Urothelium cell line (cell line): ENCODE data around the gene CAMK2G.
"Not testable (repeated sequence)": the region's sequence is repeated elsewhere in the genome, so short reads cannot be mapped to it uniquely, and the experiment has no call there.

Experiments
- DNase-seq: peaks from one replicate; pipeline ENCODE4 v3.0.0; 2011; ENCODE audit warnings: low spot score, mixed read lengths
- FAIRE-seq: peaks from 2 replicates; lab custom pipeline; 2011; peaks lifted over from hg19 to GRCh38; lab: Jason Lieb, UNC

CAMK2G gene

DNA sequence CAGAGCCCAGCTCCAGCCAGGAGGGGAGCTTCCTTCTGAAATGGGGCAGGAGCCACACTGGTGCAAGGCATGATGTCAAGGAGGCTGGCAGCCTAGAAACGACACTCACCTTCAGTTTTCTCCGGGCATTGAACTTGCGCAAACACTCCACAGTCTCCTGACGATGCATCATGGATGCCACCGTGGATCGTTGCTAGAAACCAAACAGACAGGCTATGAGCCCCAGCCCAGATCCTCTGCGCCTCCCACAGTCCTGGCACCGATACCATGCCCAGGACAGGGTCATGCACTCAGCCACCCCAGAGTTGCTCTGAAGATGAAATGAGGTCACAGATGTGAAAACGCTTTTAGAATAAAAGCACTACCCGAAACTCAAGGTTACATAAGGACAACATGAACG lies 32.0 kb downstream of the CAMK2G start:
- FAIRE-seq, result no peak
- no peak for DNase-seq

- no peak for FAIRE-seq
- no peak for DNase-seq
These were observed 32.6 kb downstream of the CAMK2G start for GRCh38 chr10:73841526-73842285.

- no peak for FAIRE-seq
- no peak for DNase-seq
These were observed 33.3 kb downstream of the CAMK2G start for GRCh38 chr10:73841061-73841421.

DNA sequence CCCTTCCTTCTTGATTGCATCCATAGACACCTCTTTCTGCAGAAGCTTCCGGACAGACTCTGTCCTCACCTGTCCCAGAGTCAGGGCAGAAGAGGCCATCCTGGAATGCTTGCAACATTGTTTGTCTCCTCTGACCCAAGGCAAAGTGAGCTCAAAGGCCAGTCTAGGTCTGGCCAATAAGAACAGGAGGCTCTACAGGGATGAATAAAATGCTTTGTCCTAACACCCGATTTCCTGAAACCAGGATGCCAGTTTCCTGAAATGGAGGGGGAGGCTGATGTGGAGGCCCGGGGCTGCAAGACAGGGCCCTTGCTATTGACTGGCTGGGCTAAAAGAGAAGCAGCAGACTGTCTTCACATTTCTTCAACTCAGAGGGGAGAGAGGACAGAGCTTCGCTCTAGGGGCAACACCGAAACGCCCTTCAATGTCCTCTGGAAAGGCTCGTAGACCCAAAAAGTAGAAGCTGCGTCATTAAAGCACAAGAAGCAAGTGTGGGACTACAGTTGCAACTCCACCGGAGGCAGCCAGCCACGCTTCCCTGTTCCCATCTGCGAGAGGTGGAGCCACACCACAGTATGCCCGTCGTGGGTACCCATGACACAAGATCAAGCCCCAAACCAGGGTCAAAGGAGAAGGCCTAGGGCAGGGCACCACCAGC lies 33.8 kb downstream of the CAMK2G start:
- FAIRE-seq (no peak), DNase-seq (no peak)

DNA sequence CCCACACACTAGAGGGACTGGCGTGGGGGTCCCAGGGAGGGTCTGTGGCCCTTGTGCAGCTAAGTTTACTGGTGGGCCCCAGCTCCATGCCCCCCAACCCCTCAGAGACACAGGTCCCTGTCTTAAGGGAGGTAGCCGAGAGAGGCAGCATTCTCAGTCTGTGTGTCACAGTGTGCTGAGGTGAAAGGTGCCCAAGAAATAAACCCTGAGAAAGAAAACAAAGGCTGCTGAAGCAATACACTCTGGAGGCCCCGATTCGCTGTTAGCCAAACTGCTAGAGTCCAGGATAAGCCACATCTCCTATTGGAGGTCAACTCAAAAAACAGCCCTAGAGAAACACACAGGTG lies 34.3 kb downstream of the CAMK2G start:
- DNase-seq (no peak), FAIRE-seq (no peak)

GRCh38 chr10:73839276-73839966 lies 34.9 kb downstream of the CAMK2G start:
- DNase-seq (no peak), FAIRE-seq (no peak)

DNA sequence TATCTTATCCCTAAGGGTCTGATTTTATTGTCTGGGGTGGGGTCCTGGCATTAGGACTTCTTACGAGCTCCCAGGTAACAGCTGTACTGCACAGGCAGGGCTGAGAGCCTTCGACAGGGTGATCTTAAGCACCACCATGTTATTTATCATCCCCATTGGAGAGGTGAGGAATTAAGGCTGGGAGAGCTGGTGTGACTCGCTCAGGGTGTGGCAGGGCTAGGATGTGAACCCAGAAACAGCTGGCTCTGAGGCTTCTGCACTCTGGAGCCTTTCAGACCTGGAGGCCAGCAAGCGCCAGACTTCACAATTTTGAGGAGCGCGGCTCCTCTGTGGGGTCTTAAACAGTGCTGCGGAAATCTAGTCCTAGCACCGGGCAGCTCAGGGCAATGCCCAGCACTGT lies 35.5 kb downstream of the CAMK2G start:
- no peak for FAIRE-seq
- DNase-seq, result no peak

GRCh38 chr10:73838008-73838567 lies 36.3 kb downstream of the CAMK2G start:
- DNase-seq (no peak), FAIRE-seq (no peak)

DNA sequence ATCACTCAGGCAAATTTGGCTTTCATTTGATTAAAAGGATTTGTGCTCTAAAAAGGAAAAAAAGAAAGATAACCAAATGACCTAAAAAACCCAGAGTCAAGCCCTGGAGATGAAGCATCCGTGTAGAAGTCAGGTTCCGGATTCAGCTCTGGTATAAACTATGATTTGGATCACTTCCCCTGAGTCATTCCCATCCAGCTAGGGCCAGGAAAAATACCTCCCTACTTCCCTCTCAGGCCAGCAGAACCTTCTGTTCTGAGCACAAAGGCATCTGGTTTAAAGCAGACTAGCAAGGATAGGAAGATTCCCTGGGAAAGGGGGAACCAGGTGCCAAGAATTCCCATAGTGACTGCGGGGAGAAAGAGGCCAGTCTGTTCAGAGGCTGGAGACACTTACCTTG lies 37.3 kb downstream of the CAMK2G start:
- FAIRE-seq (no peak), DNase-seq (no peak)

DNA sequence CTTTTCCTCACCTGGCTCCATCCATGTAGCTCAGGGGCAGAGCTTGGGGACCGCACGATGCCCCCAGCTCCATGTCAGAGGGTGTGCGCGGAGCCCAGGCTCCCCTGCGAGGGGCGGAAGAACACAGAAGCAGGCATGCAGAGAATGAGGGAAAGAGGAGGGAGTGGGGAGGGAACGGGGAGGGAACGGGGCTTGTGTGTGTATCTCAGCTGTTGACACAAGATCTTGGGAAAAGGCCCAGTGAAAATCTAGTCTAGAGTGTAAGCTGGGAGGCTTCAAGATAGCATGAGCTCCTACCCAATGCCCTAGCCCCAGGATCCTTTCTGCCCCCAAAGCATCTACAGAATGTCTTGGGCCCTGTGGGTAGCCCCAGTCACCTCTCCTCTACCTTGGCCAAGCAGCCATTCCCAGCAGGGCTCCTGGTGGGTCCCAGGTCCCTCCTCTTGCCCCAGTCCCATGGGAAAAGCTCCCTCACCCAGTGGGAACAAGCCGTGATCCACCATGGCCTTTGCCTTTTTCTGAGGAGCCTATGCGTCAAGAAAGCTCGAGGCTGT lies 37.9 kb downstream of the CAMK2G start:
- DNase-seq, result no peak
- no peak for FAIRE-seq

- DNase-seq, FAIRE-seq: not testable (repeated sequence)
These were observed 45.3 kb downstream of the CAMK2G start for GRCh38 chr10:73829090-73829489.

- no peak for FAIRE-seq
These were observed 46.2 kb downstream of the CAMK2G start for GRCh38 chr10:73828161-73828560.

GRCh38 chr10:73827346-73828089 lies 46.8 kb downstream of the CAMK2G start:
- peak; percentile 24 for DNase-seq
- FAIRE-seq, result peak; percentile 55

More at GRCh38 chr10:73828161-73828560, 46.2 kb downstream of the CAMK2G start:
- no peak for DNase-seq

DNA sequence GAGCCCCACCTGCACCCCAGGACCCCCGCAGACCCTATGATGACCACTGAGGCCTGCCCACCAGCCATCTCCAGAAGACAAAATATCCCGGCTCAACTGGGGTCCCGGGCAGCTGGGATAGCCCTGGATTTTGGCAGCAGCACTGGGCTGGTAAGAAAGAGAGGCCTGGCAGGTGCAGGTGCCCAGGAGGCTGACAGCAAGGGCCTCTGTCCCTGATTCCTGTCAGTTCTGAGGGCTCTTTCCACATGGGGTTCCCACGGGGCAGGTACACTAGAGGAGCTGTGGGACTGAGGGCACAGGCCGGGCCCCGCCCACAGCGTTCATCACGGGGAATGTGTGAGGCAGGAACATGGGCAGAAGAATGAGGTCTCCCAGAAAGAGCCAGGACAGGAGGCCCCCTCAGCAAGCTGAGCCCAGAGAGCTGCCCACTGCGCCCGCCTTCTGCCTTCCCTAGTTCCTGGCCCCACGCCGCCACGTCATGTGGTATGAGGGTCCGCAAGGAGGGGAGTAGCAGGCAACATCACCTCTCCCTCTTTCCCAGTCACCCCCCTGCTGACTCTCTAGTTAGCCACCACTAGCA lies 50.1 kb downstream of the CAMK2G start:
- DNase-seq (no peak), FAIRE-seq (no peak)

- DNase-seq (no peak), FAIRE-seq (no peak)
These were observed 51.0 kb downstream of the CAMK2G start for GRCh38 chr10:73823391-73823790.

- DNase-seq (no peak), FAIRE-seq (no peak)
These were observed 54.8 kb downstream of the CAMK2G start for GRCh38 chr10:73819513-73820093.

DNA sequence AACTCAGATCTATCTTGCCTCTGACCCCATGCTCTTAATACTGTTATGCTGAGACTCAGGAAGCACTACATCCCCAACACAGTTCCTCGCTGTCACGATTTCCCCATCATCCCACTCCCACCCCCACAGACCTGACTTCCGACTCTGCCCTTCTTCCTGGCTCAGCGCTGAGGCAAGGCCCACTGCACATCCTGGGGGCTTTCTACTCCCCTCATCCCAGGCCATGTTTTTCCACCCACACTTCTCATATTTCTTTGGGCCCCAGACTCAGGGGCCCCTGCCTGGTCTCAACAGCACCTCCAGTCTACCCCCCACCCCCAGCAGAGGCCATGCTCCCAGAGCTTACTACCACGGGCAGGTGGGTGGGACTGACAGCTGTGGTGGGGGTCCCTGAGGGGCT lies 55.3 kb downstream of the CAMK2G start:
- DNase-seq, result no peak
- no peak for FAIRE-seq

DNA sequence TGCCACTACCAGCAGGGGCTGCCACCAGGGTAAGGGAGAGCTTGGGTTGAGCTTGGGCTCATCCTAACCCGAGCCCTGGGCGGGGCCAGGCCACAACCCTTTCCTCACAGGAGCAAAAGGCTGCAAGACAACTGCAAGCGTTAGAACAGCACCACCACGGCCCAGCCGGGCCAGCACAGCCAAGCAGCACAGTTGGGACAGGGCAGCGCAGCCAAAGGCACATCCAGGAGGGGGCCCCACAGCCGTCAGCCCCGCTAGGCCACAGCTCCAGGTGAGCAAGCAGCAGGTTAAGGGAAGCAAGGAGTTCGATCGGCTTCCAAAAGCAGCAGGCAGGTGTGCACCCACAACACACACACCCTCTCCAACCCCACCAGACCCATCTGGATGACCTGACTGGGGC lies 56.0 kb downstream of the CAMK2G start:
- DNase-seq, result no peak
- no peak for FAIRE-seq

- FAIRE-seq (no peak), DNase-seq (no peak)
These were observed 56.5 kb downstream of the CAMK2G start for GRCh38 chr10:73817826-73818225.
